ENCODE measurements around the gene EDN2. TPM values are rescaled to one million over a fixed set of nuclear protein-coding genes. Genes with fewer than 3 reads are reported as not detected.
A peak's percentile ranks its signal among the peaks of the same experiment; 100 is the strongest.

The EDN2 gene
- total and polyA plus RNA-seq, 2 experiments from 2014 or later = 0.40 to 2.3 TPM

GRCh38 chr1:41474490-41475271 lies 9.8 kb downstream of the EDN2 start:
- Histone ChIP-seq H3K27me3 (no peaks in the 10 kb centered on the region), H2AFZ (no peak overlapping the region), H3K4me2 (peak overlapping the region; percentile 25), H3K36me3 (replicated peaks; ENCODE audit: insufficient read depth, low read depth) (no peaks in the 10 kb centered on the region), H3K27ac (peak overlapping the region; percentile 79), H3K4me1 (ENCODE audit: insufficient read depth) (peaks cover 41% of the 10 kb centered on the region), H4K20me1 (ENCODE audit: insufficient read depth, poor library complexity, severe bottlenecking) (no peaks in the 10 kb centered on the region), H3K4me3 (no peak overlapping the region), H3K79me2 (no peaks in the 10 kb centered on the region), H3K9me3 (ENCODE audit: low read depth) (no peaks in the 10 kb centered on the region), H3K9me2 (replicated peaks; ENCODE audit: insufficient read depth) (no peaks in the 10 kb centered on the region)
- peak; percentile 61 for DNase-seq (ENCODE audit: low spot score)
- TF ChIP-seq, protein P1, sequence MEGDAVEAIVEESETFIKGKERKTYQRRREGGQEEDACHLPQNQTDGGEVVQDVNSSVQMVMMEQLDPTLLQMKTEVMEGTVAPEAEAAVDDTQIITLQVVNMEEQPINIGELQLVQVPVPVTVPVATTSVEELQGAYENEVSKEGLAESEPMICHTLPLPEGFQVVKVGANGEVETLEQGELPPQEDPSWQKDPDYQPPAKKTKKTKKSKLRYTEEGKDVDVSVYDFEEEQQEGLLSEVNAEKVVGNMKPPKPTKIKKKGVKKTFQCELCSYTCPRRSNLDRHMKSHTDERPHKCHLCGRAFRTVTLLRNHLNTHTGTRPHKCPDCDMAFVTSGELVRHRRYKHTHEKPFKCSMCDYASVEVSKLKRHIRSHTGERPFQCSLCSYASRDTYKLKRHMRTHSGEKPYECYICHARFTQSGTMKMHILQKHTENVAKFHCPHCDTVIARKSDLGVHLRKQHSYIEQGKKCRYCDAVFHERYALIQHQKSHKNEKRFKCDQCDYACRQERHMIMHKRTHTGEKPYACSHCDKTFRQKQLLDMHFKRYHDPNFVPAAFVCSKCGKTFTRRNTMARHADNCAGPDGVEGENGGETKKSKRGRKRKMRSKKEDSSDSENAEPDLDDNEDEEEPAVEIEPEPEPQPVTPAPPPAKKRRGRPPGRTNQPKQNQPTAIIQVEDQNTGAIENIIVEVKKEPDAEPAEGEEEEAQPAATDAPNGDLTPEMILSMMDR (IDR thresholded peaks at IDR 0.05; ENCODE audit: poor library complexity) = no peak
- TF ChIP-seq EZH2phosphoT487 (IDR thresholded peaks at IDR 0.05; ENCODE audit: low read depth, severe bottlenecking, unreplicated experiment) (no peak), EZH2 (IDR thresholded peaks at IDR 0.05; ENCODE audit: borderline replicate concordance) (no peak)
- 50% methylated on average over 17 of the region's 17 CpGs for WGBS (ENCODE audit: low lambda C conversion rate, missing lambda C conversion rate)

DNA sequence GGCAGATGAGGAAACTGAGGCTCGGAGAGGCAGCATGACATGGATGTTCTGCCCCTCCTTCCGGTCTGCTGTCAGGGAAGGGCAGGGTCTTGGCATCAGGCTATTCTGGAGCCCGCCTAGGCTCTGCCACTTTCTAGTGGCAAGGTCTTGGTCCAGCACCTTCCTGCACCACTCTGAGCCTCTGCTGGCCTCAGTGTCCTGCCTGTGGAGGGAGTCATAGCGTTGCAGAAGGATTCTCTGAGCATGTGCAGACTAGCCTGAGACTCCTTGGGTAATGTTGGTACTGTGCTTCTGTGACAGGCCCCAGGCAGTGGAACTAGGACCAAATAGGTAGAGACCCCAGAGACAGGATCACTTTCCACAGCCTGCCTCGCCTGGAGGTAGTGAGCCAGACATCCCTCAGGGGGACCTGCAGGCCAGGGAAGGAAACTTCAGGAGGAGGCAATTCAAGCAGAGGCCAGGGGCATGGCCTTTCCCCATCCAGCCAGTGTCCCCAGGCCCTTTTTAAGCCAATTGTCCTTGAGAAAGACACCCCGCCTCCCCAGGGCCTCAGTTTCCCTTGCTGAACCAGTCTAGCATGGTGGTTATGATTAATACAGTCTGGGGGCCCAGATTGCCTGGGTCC lies 10.6 kb downstream of the EDN2 start:
- Histone ChIP-seq H3K4me2 (no peak overlapping the region), H3K79me2 (no peaks in the 10 kb centered on the region), H2AFZ (no peak overlapping the region), H3K4me1 (ENCODE audit: insufficient read depth) (peaks cover 40% of the 10 kb centered on the region), H3K27ac (peak overlapping the region; percentile 79), H4K20me1 (ENCODE audit: insufficient read depth, poor library complexity, severe bottlenecking) (no peaks in the 10 kb centered on the region), H3K9me2 (replicated peaks; ENCODE audit: insufficient read depth) (no peaks in the 10 kb centered on the region), H3K27me3 (no peaks in the 10 kb centered on the region), H3K9me3 (ENCODE audit: low read depth) (no peaks in the 10 kb centered on the region), H3K36me3 (replicated peaks; ENCODE audit: insufficient read depth, low read depth) (no peaks in the 10 kb centered on the region), H3K4me3 (no peak overlapping the region)
- no peak for DNase-seq (ENCODE audit: low spot score)
- TF ChIP-seq EZH2phosphoT487 (IDR thresholded peaks at IDR 0.05; ENCODE audit: low read depth, severe bottlenecking, unreplicated experiment) = no peak
- TF ChIP-seq, protein P1 (IDR thresholded peaks at IDR 0.05; ENCODE audit: poor library complexity) = no peak
- TF ChIP-seq EZH2 (IDR thresholded peaks at IDR 0.05; ENCODE audit: borderline replicate concordance) = no peak
- WGBS (ENCODE audit: low lambda C conversion rate, missing lambda C conversion rate) = 92% methylated on average over 6 of the region's 6 CpGs

GRCh38 chr1:41471658-41472057 lies 12.8 kb downstream of the EDN2 start:
- WGBS (ENCODE audit: low lambda C conversion rate, missing lambda C conversion rate) = 96% methylated on average over 6 of the region's 6 CpGs
- H3K27me3 ChIP-seq = no peaks in the 10 kb centered on the region
- no peaks in the 10 kb centered on the region for H3K79me2 ChIP-seq
- no peak overlapping the region for H3K4me3 ChIP-seq
- TF ChIP-seq EZH2phosphoT487 (IDR thresholded peaks at IDR 0.05; ENCODE audit: low read depth, severe bottlenecking, unreplicated experiment) = no peak
- TF ChIP-seq EZH2 (IDR thresholded peaks at IDR 0.05; ENCODE audit: borderline replicate concordance) = no peak
- TF ChIP-seq, protein P1 (IDR thresholded peaks at IDR 0.05; ENCODE audit: poor library complexity) = no peak
- H2AFZ ChIP-seq = no peak overlapping the region
- H3K9me3 ChIP-seq (ENCODE audit: low read depth) = no peaks in the 10 kb centered on the region
- H3K4me1 ChIP-seq (ENCODE audit: insufficient read depth) = peaks cover 37% of the 10 kb centered on the region
- no peaks in the 10 kb centered on the region for H3K9me2 ChIP-seq (replicated peaks; ENCODE audit: insufficient read depth)
- DNase-seq (ENCODE audit: low spot score) = no peak
- H4K20me1 ChIP-seq (ENCODE audit: insufficient read depth, poor library complexity, severe bottlenecking) = no peaks in the 10 kb centered on the region
- H3K36me3 ChIP-seq (replicated peaks; ENCODE audit: insufficient read depth, low read depth) = no peaks in the 10 kb centered on the region
- no peak overlapping the region for H3K4me2 ChIP-seq
- no peak overlapping the region for H3K27ac ChIP-seq
